HG03060 (cell line): ENCODE results near the gene PKN3.
"Not testable (repeated sequence)": the region's sequence is repeated elsewhere in the genome, so short reads cannot be mapped to it uniquely, and the experiment has no call there.

Source experiments
- ATAC-seq: cut with Tn5 transposase; IDR thresholded peaks from one replicate; pipeline ENCODE4 v1.9.1; 2021; ENCODE audit warnings: low read depth, moderate number of reproducible peaks; ENCODE audit not compliant: unreplicated experiment

The PKN3 gene

DNA sequence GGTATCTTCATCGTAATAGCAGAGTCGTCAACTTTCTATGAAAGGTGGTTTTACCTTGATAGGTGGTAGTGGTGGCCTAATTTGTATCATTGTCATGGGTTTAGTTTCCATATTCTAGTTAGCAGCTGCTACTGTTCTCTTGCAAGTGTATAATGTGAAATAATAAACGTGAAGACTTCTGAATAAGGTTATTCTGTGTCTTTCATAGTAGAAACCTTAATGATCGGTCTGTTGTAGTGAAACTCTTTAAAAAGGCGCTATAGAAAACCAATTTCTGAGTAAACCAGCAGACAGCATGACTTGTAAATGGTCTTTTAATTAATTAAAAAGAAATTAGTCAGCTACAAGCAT, 11.6 kb upstream of the PKN3 start:
- ATAC-seq: no peak

DNA sequence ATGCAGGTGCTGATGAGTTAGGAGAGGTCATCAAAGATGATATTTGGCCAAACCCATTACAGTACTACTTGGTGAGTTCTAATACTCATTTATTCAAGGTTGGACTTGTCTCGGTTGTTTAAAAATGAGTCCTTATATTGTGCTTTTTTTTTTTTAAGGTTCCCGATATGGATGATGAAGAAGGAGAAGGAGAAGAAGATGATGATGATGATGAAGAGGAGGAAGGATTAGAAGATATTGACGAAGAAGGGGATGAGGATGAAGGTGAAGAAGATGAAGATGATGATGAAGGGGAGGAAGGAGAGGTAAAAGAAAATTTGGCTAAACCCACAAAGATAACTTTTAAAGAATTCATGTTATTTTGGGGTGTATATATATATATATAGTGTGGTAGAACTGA, 8.6 kb upstream of the PKN3 start:
- ATAC-seq: not testable (repeated sequence)

DNA sequence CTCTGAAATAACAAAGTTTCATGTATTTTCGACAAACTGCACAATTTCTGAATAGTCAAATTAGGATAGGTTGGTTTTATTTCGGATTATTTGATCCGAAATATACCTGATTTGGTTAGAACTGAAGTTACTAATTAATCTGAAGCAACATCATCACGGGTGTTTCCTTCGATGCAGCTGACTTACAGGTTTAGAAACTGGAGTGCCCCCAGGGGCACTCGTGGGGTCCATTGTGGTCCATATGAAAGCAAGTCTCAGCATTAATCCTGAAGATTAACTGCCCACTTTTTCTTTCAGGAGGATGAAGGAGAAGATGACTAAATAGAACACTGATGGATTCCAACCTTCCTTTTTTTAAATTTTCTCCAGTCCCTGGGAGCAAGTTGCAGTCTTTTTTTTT, 8.0 kb upstream of the PKN3 start:
- ATAC-seq: no peak

DNA sequence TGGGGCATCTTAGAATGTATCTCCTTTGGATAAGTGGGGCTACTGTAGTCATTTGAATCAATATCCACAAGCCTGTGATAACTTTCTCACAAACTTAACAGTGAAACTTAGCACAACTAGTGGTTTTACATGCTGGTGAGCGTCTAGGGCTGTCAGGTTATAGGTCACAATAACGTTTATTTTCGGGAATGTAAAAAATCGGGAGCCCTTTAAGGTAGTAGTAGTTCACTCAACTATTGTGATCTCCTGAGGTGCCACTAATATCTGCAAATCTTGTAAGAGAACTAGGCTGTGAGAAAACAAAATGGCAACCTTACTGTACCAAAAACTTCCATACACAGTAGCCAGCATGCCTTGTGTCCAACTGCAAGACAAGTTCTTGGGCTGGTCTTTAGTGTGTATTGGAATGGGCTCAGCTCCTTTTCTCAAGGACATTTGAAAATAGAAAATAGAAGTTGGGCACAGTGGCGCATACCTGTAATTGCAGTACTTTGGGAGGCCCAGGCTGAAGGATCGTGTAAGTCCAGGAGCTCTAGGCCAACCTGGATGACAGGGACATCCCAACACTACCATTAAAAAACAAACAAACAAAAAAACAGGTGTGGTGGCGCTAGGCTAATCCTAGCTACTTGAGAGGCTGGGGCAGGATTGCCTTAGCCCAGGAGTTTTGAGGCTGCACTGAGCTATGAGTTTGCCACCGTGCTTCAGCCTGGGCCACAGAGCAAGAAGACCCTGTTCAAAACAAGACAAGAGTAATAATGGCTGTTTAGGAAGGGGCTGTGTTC, 5.2 kb upstream of the PKN3 start:
- ATAC-seq: no peak

DNA sequence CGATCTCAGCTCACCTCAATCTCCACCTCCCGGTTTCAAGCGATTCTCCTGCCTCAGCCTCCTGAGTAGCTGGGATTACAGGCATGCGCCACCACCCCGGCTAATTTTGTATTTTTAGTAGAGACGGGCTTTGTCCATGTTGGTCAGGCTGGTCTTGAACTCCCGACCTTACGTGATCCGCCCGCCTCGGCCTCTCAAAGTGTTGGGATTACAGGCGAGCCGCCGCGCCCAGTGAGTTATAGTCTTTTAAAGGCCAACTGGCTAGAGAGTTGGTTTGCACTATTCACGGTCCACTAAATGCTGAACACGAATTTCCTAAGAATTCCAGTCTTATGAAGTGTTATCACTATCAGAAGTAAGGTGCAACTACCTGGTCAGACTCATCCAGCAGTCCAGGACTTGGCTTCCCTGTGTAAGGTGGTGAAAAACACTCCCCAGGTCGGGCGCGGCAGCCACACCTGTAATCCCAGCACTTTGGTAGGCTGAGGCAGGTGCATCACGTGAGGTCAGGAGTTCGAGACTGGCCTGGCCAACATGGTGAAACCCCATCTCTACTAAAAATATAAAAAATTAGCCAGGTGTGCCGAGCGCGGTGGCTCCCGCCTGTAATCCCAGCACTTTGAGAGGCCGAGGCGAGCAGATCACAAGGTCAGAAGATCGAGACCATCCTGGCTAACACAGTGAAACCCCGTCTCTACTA, 3.1 kb upstream of the PKN3 start:
- ATAC-seq: not testable (repeated sequence)

DNA sequence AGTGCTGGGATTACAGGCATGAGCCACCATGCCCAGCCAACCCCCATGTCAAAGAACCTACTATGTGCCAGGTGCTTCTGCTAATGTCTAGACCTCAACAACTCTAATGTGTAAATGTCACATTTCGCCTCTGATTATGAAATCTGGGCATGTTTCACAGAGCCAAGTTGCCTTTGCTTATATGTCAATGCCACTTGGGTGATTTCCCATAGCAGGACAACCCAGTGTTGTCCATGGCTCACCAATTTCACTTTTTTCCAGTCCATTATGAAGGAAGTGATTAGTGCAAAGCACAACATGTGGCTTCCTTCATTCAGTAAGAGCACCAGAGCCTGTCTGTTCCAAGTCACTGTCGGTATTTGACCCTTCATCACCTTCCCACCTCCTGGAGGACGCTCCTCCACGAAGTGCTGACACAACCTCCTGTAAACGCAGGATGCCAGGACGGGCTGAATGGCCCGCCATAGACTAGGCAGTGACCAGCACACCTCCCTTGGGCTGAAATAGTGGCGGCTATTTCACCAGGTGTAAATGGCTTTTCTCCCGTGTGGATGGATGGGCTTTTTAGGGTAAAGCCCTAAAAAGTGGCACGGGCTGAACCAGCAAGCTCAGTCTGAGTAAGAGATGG, 962 bp upstream of the PKN3 start:
- ATAC-seq: no peak

DNA sequence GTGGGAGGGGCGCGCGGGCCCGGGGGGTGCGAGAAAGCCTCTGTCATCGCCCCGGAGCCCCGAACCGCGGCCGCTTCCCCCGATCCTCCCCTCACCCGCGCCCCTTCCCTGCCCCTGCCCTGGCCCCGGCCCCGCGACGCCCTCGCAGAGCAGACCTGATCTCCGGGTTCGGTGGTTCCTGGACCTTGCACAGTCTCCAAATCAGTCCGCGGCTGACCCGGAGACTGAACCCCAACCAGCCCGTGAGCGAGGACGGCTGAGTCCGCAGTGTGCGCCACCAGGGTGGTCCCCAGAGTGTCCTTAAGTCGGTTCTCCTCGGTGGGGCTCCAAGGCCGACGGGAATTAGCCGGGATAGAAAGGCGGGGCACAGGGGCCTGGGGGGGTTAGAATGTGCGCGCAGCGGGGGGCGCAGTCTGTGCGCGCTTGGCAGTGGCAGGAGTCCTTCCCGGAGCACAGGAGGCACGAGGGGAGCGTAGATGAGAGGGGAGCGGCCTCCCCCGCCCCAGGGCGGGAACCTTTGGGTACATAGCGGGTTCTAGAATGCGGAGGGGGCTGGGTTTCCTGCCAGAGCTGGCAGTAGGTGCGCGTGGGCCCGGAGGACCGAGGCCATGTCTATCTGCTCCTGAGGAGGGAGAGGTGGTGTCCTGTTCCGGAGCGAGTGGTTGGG, 779 bp downstream of the PKN3 start:
- no peak for ATAC-seq

DNA sequence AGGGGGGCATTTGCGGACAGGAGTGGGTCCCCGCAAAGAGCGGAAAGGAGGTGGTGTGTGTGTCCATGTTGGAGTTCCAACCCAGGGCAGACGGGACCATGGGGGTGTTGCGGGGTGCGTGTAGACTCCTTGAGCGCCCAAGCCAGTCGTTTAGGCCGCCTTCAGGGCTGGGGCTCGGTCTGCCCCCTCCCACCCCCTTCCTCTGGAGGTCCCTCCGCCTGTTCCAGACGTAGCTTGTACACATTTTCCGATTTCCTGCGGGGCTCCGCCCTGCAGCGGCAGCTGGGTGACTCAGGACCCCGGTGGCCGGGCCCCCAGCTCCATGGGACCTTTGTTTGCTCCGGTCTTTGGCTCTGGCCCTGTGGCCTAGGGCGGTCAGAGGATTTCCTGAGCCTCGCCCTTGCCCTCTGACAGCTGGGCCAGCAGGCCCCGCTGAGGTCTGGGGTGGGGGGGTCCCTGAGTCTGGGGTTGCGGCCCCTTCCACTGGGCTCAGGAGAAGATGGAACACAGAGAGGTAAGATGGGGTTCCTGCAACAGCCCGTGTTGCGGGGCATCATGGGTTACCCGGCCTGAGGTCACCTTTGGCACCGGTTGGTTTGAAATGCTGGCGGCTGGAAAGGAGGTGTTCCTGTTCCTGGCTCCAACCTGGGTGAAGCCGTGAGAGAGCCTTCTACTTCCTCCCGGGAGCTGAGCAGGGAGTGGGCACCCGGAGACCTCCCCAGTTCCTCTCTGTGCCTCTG, 1.5 kb downstream of the PKN3 start:
- no peak for ATAC-seq

DNA sequence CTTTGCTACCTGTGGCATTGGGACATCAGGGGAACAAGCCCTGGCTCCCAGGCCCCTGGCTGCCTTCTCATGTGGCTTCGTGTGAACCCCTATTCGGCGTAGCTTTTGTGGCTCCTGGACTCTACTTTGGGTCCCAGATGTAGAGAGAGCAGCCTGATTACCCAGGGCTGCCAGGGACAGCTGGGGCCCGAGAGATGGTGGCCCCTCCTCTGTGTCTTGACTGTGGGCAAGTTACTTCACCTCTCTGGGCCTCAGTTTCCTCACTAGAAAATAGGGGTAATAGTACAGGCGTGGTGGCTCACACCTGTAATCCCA, 2.0 kb downstream of the PKN3 start:
- no peak for ATAC-seq

DNA sequence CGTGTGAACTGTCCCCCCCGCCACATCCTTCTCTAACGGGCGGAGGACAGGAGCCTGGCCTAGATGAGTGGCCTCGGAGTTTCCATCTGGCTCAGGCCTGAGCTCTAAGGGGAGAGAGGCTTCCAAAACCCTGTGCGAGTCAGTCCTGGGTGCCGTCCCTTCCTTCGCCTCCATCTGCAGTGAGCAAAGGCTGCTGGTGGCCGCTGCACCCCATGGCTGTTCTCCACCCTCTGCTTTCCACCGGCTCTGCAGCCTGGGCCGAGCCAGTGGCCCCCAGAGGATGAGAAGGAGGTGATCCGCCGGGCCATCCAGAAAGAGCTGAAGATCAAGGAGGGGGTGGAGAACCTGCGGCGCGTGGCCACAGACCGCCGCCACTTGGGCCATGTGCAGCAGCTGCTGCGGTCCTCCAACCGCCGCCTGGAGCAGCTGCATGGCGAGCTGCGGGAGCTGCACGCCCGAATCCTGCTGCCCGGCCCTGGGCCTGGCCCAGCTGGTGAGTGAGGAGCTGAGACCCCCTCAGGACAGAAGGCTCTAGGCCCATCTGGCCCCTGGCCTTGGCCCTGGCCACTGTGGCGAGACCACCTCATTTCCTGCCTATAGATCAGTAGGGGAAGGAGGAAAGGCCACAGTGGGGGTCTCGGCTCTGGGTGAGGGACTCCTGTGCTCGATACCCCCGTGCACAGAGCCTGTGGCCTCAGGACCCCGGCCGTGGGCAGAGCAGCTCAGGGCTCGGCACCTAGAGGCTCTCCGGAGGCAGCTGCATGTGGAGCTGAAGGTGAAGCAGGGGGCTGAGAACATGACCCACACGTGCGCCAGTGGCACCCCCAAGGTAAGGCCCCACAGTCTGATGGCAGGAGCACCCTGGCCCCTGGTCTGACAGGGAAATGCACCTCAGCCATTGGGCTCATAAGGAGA, 3.0 kb downstream of the PKN3 start:
- no peak for ATAC-seq

DNA sequence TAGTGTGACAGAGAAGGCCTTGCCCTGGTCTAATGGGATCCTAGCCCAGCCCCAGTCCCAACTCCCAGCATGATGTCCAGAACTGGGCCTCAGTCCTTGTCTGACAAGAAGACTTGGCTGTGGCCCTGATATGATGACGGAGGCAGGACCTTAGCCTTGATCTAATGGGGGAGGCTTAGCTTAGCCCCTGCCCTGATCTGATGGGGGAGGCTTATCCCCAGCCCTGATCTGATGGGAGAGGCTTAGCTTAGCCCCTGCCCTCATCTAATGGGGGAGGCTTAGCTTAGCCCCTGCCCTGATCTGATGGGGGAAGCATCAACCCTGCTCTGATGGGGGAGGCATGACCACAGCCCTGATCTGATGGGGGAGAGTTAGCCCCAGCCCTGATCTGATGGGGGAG, 3.7 kb downstream of the PKN3 start:
- no peak for ATAC-seq

DNA sequence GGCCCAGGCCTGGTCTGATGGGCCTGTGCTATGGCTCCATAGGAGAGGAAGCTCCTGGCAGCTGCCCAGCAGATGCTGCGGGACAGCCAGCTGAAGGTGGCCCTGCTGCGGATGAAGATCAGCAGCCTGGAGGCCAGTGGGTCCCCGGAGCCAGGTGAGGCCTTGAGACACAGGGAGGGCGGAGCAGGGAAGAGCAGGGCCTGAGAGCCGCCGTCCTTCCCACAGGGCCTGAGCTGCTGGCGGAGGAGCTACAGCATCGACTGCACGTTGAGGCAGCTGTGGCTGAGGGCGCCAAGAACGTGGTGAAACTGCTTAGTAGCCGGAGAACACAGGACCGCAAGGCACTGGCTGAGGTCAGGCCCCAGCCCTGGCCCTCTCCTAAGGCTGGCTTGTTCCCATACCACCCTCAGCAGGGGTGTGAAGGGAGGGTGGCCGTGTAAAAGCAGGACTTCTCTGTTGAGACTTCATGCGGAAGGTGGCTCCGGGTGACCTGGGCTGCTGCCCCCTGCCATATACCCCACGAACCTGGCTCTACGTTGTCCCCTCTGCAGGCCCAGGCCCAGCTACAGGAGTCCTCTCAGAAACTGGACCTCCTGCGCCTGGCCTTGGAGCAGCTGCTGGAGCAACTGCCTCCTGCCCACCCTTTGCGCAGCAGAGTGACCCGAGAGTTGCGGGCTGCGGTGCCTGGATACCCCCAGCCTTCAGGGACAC, 4.5 kb downstream of the PKN3 start:
- no peak for ATAC-seq

DNA sequence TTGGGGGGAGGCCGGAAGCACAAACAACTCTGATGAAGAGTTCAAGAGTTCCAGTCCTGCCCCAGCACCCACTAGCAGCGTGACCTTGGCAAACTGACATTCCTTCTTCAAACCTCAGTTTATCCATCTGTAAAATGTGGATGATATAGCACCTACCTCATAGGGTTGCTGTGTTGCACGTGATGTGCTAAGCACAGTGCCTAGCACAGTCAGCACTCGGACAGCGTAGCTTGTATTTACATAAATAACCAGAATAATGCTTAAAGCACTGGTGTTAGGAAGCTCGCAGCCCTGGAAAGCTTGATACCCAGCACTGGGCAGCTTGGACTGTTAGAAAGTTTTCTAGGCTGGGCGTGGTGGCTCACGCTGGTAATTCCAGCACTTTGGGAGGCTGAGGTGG, 5.1 kb downstream of the PKN3 start:
- ATAC-seq: no peak

DNA sequence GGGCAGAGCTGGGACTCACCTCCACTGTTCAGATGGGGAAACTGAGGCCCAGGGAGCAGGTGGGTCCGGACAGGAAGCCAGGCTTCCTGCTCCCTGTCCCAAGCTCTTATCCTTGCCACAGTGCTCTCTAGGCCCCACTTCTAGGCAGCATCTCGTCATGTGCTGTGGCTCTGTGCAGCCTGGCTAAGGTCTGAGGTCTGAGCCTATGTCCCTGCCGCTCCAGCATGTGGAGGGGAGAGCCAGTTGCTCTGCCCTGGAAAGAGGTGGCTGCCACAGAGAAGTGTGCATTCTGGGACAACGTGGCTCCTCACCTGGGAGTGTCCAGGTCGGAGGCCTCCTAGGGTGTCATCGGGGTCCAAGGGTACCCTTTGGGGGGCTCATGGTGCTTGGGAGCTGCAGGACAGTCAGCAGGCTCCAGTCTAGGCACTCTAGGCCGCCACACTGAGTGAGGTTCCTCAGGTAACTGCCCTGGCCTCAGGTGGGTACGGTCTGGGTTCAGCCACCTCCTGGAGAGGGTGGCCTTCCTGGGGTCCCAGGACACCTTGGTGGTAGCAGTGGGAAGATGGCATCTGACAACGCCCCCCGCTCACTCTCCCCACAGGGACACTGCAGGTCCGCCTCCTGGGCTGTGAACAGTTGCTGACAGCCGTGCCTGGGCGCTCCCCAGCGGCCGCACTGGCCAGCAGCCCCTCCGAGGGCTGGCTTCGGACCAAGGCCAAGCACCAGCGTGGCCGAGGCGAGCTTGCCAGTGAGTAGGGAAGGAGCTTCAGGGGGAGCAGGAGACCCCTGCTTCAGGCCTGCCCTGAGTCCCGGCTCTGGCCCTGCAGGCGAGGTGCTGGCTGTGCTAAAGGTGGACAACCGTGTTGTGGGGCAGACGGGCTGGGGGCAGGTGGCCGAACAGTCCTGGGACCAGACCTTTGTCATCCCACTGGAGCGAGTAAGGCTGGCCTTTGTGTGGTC, 10.4 kb downstream of the PKN3 start:
- no peak for ATAC-seq

DNA sequence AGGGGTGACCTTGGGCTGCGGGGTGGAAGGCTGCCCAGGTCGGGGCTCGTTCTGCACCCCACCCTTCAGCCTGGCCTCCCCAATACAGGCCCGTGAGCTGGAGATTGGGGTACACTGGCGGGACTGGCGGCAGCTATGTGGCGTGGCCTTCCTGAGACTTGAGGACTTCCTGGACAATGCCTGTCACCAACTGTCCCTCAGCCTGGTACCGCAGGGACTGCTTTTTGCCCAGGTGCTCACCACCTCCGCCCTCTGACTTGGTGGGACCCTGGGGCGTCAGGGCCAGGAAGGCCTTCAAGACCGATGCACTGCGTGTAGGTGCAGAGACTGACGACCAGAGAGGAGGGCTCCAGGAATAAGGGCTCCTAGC, 11.1 kb downstream of the PKN3 start:
- ATAC-seq: no peak

DNA sequence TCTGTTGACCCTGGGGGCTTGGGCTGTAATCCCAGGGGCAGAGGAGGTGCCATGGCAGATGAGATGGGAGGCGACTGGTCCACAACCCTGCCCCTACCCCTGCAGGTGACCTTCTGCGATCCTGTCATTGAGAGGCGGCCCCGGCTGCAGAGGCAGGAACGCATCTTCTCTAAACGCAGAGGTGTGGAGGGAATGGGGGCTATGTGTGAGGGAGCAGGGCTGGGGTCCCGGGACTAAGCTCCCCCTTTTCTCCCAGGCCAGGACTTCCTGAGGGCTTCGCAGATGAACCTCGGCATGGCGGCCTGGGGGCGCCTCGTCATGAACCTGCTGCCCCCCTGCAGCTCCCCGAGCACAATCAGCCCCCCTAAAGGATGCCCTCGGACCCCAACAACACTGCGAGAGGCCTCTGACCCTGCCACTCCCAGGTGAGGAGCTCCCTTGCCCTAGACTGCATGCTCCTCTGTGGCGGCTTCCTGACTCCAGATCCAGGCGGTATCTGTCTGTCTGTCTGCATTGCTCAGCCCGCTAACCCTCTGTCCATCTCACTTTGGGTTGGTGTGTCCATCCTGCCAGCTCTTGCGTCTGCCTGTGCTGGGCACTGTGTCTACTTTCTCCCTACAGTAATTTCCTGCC, 11.8 kb downstream of the PKN3 start:
- no peak for ATAC-seq

DNA sequence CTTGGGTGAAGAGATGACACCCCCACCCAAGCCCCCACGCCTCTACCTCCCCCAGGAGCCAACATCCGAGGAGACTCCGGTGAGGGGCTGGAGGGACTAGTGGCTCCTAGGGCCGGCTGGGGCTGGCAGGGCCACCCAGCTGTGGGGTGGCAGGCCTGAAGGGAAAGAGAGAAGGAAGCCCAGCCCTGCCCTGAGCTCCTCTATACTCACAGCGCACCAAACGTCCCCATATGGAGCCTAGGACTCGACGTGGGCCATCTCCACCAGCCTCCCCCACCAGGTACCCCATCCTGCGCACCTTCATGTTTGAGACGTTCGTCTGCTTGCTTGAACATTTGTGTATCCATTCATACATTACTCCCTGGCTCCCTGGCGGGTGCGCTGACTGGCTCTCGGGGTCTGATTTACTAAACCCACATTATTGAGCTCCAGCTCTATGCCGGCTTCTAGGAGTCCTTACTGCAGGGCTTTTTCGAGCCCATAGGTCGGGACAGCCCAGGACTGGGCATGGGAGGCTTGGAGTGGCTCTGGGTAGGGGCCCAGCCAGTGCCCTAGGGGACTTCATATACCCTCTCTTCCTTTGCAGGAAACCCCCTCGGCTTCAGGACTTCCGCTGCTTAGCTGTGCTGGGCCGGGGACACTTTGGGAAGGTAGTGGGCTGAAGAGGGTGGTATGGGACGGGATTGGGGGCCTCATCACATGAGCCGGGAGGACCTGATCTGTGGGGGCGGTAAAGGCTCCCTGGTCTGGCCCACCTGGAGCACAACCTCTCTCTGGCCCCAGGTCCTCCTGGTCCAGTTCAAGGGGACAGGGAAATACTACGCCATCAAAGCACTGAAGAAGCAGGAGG, 12.5 kb downstream of the PKN3 start:
- ATAC-seq: no peak
